OCI-LY7 (cell line): ENCODE measurements around the gene BEX1. TPM values are rescaled to one million over a fixed set of nuclear protein-coding genes. Genes with fewer than 3 reads are reported as not detected.

Experiments
- BruUV-seq: library from RNA; stranded (reverse); fragments of 400-500 nt; replicated peaks from 2 replicates; lab custom pipeline; 2021; lab: Mats Ljungman, UMichigan
- CTCF ChIA-PET: fragments of 300-600 bp; sonication (Branson Sonifier 250); formaldehyde crosslinking; loops from one replicate; lab custom pipeline; 2022; ENCODE audit warnings: antibody characterized with exemption; ENCODE audit not compliant: unreplicated experiment; lab: Charles Lee
- POLR2A ChIA-PET: fragments of 300-600 bp; sonication (Branson Sonifier 250); formaldehyde crosslinking; loops from one replicate; lab custom pipeline; 2022; ENCODE audit warnings: antibody characterized with exemption; lab: Charles Lee
- DNase-seq: peaks from one replicate; pipeline ENCODE4 v3.0.0-alpha.2; 2015; ENCODE audit warnings: low spot score
- H2AFZ ChIP-seq: fragments of 200-600 bp; sonication (generic), shearing (Covaris generic); 2 replicates; pipeline ENCODE4 v1.6.1; 2014; ENCODE audit warnings: mild to moderate bottlenecking, antibody characterized with exemption, low read length, moderate library complexity
- H3K27ac ChIP-seq: fragments of 200-600 bp; sonication (generic); 2 replicates; pipeline ENCODE4 v1.5.1; 2014; ENCODE audit warnings: mixed run types, low read depth, mild to moderate bottlenecking, moderate library complexity, low read length, inconsistent platforms; ENCODE audit not compliant: poor library complexity, severe bottlenecking
- H3K36me3 ChIP-seq: fragments of 200-600 bp; sonication (generic); 2 replicates; pipeline ENCODE4 v1.6.1; 2014; ENCODE audit warnings: mild to moderate bottlenecking, antibody characterized with exemption, low read length, moderate library complexity, mixed read lengths; ENCODE audit not compliant: insufficient read depth
- H3K4me1 ChIP-seq: fragments of 200-600 bp; sonication (generic); 2 replicates; pipeline ENCODE4 v1.5.1; 2014; ENCODE audit warnings: mild to moderate bottlenecking, low read length; ENCODE audit not compliant: insufficient read depth, poor library complexity, severe bottlenecking
- H3K4me2 ChIP-seq: fragments of 200-600 bp; sonication (generic); 2 replicates; pipeline ENCODE4 v1.6.1; 2014; ENCODE audit warnings: mild to moderate bottlenecking, low read length
- H3K4me3 ChIP-seq: fragments of 200-600 bp; sonication (generic); 2 replicates; pipeline ENCODE4 v1.5.1; 2014; ENCODE audit warnings: mild to moderate bottlenecking, low read depth, low read length; ENCODE audit not compliant: poor library complexity, severe bottlenecking
- H3K79me2 ChIP-seq: fragments of 200-600 bp; sonication (generic); 2 replicates; pipeline ENCODE4 v1.6.1; 2016; ENCODE audit warnings: low read depth, mild to moderate bottlenecking, low read length, moderate library complexity, mixed read lengths; ENCODE audit not compliant: insufficient read depth
- H3K9me2 ChIP-seq: fragments of 200-600 bp; sonication (generic); 2 replicates; pipeline ENCODE4 v1.6.1; 2016; ENCODE audit warnings: mild to moderate bottlenecking, low read length, mixed read lengths; ENCODE audit not compliant: insufficient read depth
- H3K9me3 ChIP-seq: fragments of 200-600 bp; sonication (generic); 2 replicates; pipeline ENCODE4 v1.6.1; 2014; ENCODE audit warnings: mild to moderate bottlenecking, mixed run types, low read length, mixed read lengths
- H4K20me1 ChIP-seq: fragments of 200-600 bp; sonication (generic); 2 replicates; pipeline ENCODE4 v1.6.1; 2014; ENCODE audit warnings: mild to moderate bottlenecking, antibody characterized with exemption, low read length, moderate library complexity, mixed read lengths; ENCODE audit not compliant: insufficient read depth
- CTCF ChIP-seq: fragments of 200-600 bp; sonication (generic); conservative IDR thresholded peaks from 2 replicates; pipeline ENCODE4 v1.5.1; 2014; ENCODE audit warnings: mild to moderate bottlenecking, antibody characterized with exemption, low read length, moderate library complexity, mixed read lengths
- EZH2phosphoT487 ChIP-seq: fragments of 200-600 bp; sonication (generic); IDR thresholded peaks from 2 replicates; pipeline ENCODE4 v1.6.1; 2018; ENCODE audit warnings: low read depth, borderline replicate concordance, mild to moderate bottlenecking, mixed run types, antibody characterized with exemption, low read length, moderate library complexity, mixed read lengths
- intact Hi-C: fragments of 100-400 bp; cut with micrococcal nuclease; formaldehyde crosslinking; loops from one replicate; pipeline ENCODE4 v1.10.0; 2022; ENCODE audit not compliant: unreplicated experiment
- total RNA-seq, 2 experiments: library from RNA; depleted of rRNA in 1 of 2; stranded (reverse); fragments of >200 nt in 1 of 2; shearing (Covaris generic) in 1 of 2; gene quantifications; 2 replicates each; pipeline ENCODE4 v1.2.3, GENCODE V29; 2014 to 2022

BEX1 gene
- total RNA-seq, 2 experiments from 2014 or later: not detected

- CTCF ChIA-PET: no interaction called here
- no TSS peak for BruUV-seq
- no peak overlapping the region for H3K4me3 ChIP-seq
- H3K9me2 ChIP-seq: no peaks in the 10 kb centered on the region
- H3K36me3 ChIP-seq: no peaks in the 10 kb centered on the region
- H3K4me2 ChIP-seq: no peak overlapping the region
- no peaks in the 10 kb centered on the region for H4K20me1 ChIP-seq
- H3K27ac ChIP-seq: no peak overlapping the region
- no peaks in the 10 kb centered on the region for H3K9me3 ChIP-seq
- POLR2A ChIA-PET: no interaction called here
- H2AFZ ChIP-seq: no peak overlapping the region
- no peaks in the 10 kb centered on the region for H3K4me1 ChIP-seq
- DNase-seq: no peak
- intact Hi-C loops: no loop called here
- H3K79me2 ChIP-seq: no peaks in the 10 kb centered on the region
- TF ChIP-seq EZH2phosphoT487 (no peak), CTCF (no peak)
Measured at GRCh38 chrX:103017542-103017941, 46.4 kb downstream of the BEX1 start.

GRCh38 chrX:103012945-103013344 lies 51.0 kb downstream of the BEX1 start:
- CTCF ChIA-PET: no interaction called here
- no peak for DNase-seq
- no peak overlapping the region for H2AFZ ChIP-seq
- no peaks in the 10 kb centered on the region for H4K20me1 ChIP-seq
- no peaks in the 10 kb centered on the region for H3K36me3 ChIP-seq
- no peaks in the 10 kb centered on the region for H3K9me2 ChIP-seq
- no peaks in the 10 kb centered on the region for H3K9me3 ChIP-seq
- H3K4me2 ChIP-seq: no peak overlapping the region
- intact Hi-C loops: no loop called here
- no peak for TF ChIP-seq EZH2phosphoT487
- TF ChIP-seq CTCF: no peak
- POLR2A ChIA-PET: no interaction called here
- no peaks in the 10 kb centered on the region for H3K4me1 ChIP-seq
- H3K27ac ChIP-seq: no peak overlapping the region
- H3K4me3 ChIP-seq: no peak overlapping the region
- H3K79me2 ChIP-seq: no peaks in the 10 kb centered on the region
- no TSS peak for BruUV-seq

Other genes with a start within 250 kb of the BEX1 start
- gene RAB40AL, start 126.9 kb downstream of the BEX1 start, total RNA-seq (2014; rRNA removed; shearing (Covaris generic)): 0.19 and 0.23 TPM in 2 replicates
- 0.38 and 0.76 TPM in 2 replicates for gene RAB40AL, start 126.9 kb downstream of the BEX1 start, total RNA-seq (2022)
- not detected in 2 replicates for gene NXF3, start 29.0 kb upstream of the BEX1 start, total RNA-seq (2014; rRNA removed; shearing (Covaris generic))
- not detected in 2 replicates for gene NXF3, start 29.0 kb upstream of the BEX1 start, total RNA-seq (2022)
- not detected in 2 replicates for gene BEX4, start 150.9 kb upstream of the BEX1 start, total RNA-seq (2014; rRNA removed; shearing (Covaris generic))
- not detected in 2 replicates for gene BEX4, start 150.9 kb upstream of the BEX1 start, total RNA-seq (2022)
- 26.8 and 33.9 TPM in 2 replicates for gene TCEAL8, start 191.0 kb upstream of the BEX1 start, total RNA-seq (2014; rRNA removed; shearing (Covaris generic))
- 31.2 and 32.6 TPM in 2 replicates for gene TCEAL8, start 191.0 kb upstream of the BEX1 start, total RNA-seq (2022)
- gene TCEAL5, start 212.6 kb upstream of the BEX1 start, total RNA-seq (2014; rRNA removed; shearing (Covaris generic)): not detected in 2 replicates
- not detected in 2 replicates for gene TCEAL5, start 212.6 kb upstream of the BEX1 start, total RNA-seq (2022)
- 4.9 and 7.5 TPM in 2 replicates for gene BEX2, start 246.8 kb upstream of the BEX1 start, total RNA-seq (2014; rRNA removed; shearing (Covaris generic))
- gene BEX2, start 246.8 kb upstream of the BEX1 start, total RNA-seq (2022): 4.4 and 5.7 TPM in 2 replicates